ENCODE measurements around the gene AAMP.

DNA sequence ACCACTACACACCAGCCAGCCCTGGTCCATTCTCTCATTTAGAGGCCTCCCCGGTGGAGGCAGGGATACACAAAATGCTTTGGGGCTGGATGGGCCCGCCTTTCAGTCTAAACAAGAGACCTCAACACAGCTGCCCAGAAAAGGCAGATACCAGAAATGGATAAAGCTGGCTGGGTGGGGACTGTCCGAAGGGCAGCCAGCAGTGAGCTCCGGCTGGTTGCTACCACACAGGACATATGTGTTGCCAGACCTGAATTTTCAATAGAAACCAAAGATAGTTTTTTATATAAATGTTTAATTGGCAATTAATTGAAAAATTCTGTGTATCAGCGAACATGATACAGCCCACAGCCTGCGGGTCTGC is 7.7 kb downstream of the AAMP start:
- no peak for TF ChIP-seq POLR2A (IDR thresholded peaks at IDR 0.05)
- TF ChIP-seq, protein P1, sequence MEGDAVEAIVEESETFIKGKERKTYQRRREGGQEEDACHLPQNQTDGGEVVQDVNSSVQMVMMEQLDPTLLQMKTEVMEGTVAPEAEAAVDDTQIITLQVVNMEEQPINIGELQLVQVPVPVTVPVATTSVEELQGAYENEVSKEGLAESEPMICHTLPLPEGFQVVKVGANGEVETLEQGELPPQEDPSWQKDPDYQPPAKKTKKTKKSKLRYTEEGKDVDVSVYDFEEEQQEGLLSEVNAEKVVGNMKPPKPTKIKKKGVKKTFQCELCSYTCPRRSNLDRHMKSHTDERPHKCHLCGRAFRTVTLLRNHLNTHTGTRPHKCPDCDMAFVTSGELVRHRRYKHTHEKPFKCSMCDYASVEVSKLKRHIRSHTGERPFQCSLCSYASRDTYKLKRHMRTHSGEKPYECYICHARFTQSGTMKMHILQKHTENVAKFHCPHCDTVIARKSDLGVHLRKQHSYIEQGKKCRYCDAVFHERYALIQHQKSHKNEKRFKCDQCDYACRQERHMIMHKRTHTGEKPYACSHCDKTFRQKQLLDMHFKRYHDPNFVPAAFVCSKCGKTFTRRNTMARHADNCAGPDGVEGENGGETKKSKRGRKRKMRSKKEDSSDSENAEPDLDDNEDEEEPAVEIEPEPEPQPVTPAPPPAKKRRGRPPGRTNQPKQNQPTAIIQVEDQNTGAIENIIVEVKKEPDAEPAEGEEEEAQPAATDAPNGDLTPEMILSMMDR (IDR thresholded peaks at IDR 0.05 in 4 of 5, conservative IDR thresholded peaks at IDR 0.05 in 1 of 5), result no peak

All from gastrocnemius medialis (tissue), 4 donors.